GM18868 (cell line): Measurements from ENCODE around the gene LYRM9.
"Not testable (repeated sequence)": the region's sequence is repeated elsewhere in the genome, so short reads cannot be mapped to it uniquely, and the experiment has no call there.

Experiments
- ATAC-seq: cut with Tn5 transposase; IDR thresholded peaks from one replicate; pipeline ENCODE4 v1.9.1; 2021; ENCODE audit warnings: mild to moderate bottlenecking, moderate library complexity; ENCODE audit not compliant: unreplicated experiment

Gene LYRM9

DNA sequence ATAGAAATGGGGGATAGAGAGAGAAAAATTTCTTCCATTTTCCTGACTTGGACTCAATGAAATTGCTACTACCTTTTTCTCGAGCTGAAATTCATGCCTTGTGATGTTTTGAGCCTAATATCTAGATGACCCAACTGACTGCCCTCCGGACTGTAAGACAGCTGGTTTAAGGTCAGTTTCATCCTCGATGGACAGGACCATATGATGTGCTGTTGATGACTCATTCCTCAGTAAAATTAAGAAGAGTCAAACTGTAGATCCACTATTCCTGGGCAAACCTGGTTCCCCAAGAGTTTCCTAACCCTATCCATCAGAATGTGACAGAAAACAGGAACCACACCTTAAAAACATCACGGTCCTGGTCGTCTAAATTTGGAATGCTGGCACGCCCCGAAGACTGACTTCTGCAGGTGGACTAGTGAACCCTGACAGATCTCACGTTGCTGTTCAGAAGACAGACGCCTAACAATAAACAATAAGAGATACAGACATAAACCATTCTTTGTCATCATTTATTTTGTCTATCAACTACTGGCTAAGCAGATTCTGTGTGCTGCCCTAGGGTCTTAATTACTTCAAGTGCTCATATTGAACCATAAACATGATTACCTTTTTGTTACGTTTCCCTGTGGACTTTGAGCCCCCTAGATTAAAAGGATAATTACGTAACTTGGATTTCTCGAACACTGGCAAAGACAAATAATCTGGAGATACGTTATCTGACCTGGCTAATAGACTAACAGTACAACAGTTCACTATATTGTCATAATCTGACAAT is 47.7 kb downstream of the LYRM9 start:
- ATAC-seq, result no peak

GRCh38 chr17:27840688-27841087 is 52.5 kb downstream of the LYRM9 start:
- ATAC-seq, result no peak

DNA sequence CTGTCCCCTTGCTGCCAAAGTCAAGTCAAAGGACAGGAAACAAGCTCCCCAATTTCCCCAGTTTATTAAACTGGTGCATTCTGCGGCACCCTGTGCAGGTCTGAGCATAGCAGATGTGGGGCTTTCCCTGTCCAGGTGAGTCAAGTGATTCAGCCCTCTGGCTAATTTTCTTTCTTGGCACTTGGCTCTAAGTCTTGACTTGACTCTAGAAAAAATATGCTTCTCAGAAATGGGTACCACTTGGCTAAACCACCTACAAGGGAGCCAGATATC is 52.8 kb downstream of the LYRM9 start:
- ATAC-seq, result peak; percentile 48

DNA sequence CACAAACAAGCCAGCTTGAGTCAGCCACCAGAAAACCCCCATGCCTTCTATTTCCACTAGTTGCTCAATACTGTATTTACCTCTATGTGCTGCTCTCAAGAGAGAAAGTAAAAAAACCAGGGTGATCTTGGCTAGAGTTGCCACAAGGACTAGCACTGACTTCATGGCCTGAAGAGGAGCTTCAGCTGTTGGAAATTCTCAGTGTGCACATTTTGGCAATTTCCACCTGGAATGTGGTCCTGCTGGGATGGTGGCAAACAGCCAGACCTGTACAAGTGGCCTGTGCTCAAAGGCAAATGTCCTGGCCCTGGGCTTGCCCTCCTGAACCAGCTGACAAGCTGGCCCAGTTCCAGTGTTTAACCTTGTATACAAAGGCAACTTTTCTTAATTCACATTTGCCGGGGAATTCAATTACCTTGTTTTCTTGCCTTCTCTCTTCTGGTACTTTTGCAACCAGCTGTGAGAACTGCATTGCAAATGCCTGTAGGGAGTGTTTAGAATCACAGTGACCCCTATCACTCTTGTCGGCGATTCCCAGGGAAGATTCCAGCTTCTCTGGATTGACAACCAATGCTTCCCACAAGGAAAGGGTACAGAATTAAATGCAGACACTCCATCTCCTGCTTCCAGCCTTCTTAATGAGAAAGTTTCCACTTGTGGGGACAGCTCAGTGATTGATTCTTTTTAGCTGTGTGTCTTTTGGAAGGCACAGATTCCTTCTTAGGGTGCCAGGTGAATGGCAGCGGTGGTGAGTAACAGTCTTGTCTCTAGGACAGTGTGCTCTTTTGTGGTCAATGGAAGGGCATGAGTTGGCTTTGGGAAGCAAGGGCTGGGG is 53.4 kb downstream of the LYRM9 start:
- ATAC-seq, result not testable (repeated sequence)

DNA sequence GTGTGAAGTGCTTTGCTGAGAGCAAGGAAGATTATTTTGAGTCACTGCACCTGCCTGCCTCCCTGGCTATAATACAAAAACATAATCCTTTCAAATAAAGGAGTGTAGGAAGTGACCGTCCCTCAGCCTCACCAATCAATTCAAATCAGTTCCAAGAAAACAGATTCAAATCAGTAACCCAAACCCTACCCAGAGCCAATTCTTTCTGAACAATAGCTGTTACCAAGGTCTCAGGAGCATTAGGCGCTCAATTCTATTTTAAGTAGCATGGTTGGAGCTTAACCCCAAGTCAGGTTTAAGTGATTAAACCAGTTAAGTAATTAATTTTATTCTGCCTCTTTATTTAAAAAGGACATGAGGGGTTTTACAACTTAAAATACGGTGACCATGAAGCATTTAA is 54.6 kb downstream of the LYRM9 start:
- not testable (repeated sequence) for ATAC-seq

DNA sequence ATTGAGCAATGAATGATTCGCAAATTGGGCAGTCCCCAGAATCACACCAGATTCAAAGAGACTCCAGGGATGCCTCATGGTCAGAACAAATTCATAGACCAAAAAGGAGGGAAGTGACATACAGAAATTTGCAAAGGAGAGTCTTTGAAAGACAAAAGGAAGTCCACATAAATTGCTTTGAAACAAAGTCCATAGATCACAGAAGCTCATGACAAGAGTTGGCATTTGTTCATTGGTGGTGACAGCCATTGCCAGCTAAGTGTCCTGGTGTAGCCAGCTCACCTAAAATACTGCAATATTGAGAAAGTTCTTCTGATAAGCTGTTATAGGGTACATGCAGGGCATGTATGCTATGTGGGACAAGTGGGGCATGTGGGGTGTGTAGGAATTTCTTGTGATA is 55.4 kb downstream of the LYRM9 start:
- not testable (repeated sequence) for ATAC-seq

DNA sequence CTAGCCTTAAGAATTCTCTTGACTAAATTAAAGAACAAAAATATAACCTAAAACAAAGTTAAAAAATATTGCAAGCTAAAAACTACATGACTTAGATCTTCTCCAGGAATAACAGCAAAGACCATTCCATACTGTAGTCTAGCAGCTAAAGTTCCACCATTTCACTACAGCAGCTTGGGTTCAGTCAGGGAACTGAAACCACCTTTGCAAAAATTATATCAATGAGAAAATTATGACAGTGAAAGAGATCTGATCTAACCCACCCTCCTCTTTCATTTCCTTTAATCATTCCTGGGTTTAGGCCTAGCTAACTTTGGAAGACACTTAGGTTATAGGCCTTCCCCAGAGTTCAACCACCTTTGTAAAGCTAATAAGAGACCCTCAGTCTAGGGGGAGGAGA is 56.5 kb downstream of the LYRM9 start:
- no peak for ATAC-seq

DNA sequence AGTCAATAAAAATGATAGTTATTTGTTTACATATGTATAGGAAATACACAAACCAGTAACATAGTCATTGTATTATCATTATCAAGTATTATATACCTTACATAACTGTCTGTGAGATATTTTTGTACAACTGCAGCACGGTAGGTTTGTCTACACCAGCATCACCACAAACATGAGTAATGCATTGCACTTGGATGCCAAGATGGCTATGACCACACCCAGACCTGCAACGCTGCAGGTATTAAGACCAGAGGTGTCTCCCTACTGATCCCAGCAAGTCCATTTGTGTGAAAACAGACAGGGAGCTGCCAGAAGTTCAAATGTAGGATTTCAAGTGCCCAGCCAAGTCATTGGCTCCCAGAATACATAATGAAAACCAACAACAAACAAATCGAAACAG is 58.6 kb downstream of the LYRM9 start:
- ATAC-seq, result no peak

- ATAC-seq, result no peak
Measured at GRCh38 chr17:27832831-27833230, 60.3 kb downstream of the LYRM9 start.

GRCh38 chr17:27829888-27830287 is 63.3 kb downstream of the LYRM9 start:
- not testable (repeated sequence) for ATAC-seq

- ATAC-seq, result not testable (repeated sequence)
Measured at GRCh38 chr17:27829143-27829711, 63.9 kb downstream of the LYRM9 start.
